HG03460 (cell line): Measurements from ENCODE around the gene PXDN.

Source experiments
- ATAC-seq: cut with Tn5 transposase; IDR thresholded peaks from one replicate; pipeline ENCODE4 v1.9.1; 2021; ENCODE audit not compliant: unreplicated experiment

Gene PXDN

DNA sequence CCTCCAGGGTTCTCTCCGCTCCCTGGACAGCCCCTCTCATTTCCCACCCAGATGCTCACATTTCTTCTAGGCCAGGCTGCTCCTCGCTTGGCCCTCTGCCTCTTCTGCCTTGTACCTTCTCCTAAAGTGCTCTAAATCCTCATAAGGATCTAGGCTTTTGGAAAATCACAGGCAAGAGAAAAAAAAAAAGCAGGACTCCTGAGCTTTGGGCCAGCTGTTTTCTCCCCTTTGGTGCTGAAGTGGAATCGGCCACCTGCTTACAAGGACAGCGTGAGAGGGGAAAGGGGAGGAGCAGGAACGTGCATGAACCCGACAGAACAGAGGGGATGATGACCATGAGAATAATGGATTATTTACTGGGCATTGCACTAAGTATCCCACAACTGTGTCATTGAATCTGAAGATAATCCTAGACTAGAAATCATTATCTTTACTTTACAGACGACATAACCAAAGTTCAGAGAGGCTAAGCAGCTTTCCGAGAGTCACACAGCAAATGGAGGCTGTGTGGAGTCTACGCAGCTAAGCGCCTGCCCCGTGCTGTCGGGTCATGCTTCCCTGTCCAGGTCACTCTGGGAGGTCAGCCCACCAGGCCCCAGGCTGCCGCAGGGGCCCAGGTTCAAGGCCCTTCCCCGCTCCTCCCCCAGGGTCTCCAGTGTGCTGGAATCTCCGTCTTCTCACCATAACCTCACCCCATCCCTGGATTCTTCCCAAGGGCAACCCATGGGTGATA, 141.9 kb downstream of the PXDN start:
- ATAC-seq: no peak

DNA sequence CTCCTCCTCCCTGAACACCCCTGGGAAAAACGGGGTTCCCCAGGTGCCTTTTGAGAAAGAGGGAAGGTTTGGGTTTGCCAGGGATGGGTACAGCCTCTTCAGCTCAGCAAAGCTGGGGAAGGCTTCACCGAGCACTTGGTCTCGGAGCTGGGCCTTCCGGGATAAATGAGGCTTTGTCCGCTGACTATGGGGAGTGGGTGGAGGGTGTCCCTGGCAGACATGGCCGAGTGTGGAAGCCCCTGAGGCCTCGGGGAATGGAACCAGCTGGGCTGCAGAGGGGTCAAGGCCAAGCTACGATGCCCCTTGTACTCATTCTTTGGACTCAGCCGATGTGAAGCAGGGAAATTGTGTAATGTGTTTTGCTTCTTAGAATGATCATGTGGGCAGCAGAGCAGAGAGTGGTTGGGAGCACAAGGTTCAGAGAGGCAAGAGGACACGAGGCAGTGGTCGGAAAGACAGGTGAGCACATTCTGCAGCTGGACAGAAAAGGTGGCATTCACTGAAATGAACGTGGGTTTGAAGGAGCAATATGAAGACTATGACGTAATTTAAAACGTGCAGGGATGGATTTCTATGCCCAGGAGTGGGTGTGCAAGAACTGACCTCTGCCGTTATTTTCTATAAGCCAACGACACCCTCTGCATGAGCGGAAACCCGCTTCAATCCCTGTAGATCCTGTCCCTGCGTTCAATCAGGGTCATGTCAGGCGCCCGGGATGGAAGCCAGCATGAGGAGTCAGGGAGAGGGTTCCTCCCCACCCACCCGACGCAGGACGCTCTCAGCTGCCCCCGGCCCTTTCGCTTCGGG, 142.6 kb downstream of the PXDN start:
- ATAC-seq: no peak

DNA sequence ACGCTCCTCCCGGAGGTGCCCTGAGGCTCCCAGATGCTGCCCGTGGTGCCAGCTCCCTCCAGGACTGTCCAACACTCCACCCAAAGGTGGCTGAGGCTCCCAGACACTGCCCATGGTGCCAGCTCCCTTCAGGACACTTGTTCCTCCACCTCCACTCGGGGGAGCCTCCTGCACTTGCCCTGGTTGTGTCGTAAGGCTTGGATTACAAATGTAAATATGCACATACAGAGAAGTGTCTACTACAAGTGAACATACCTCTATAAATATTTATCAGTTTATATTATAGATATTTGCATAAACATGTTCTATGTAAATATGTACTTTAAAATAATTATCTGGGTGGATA, 143.3 kb downstream of the PXDN start:
- no peak for ATAC-seq

DNA sequence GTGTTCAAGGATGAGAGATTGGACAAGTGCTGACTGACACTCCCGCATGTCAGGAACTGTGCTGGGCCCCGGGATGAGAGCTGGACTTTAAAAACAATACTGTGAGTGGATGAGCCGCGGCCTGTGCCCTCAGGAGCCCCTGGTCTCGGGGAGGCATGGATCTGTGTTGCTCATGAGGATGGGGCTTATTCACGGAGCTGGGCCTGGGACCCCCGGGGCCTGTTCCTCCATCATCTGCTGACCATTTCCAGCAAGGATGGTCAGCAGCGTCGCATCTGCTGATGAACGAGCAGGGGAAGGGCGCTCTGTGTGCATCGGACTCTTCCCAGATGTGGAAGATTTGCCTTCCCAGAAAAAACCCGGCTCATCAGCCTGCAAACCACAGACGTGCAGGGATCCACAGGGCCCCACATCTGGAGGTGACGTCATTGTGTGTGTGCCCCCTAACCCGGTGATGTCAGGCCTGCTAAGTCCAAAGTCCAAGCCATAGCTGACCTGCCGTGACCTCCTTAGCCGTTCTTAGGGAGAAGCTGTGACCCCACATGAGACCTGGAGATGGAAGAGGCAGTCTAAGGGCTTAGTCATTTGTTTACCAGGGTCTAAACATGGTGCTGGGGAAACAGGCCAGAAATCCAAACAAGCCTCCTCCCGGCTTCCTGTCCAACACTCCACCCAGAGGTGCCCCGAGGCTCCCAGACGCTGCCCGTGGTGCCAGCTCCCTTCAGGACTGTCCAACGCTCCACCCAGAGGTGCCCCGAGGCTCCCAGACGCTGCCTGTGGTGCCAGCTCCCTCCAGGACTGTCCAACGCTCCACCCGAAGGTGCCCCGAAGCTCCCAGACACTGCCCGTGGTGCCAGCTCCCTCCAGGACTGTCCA, 143.9 kb downstream of the PXDN start:
- no peak for ATAC-seq

DNA sequence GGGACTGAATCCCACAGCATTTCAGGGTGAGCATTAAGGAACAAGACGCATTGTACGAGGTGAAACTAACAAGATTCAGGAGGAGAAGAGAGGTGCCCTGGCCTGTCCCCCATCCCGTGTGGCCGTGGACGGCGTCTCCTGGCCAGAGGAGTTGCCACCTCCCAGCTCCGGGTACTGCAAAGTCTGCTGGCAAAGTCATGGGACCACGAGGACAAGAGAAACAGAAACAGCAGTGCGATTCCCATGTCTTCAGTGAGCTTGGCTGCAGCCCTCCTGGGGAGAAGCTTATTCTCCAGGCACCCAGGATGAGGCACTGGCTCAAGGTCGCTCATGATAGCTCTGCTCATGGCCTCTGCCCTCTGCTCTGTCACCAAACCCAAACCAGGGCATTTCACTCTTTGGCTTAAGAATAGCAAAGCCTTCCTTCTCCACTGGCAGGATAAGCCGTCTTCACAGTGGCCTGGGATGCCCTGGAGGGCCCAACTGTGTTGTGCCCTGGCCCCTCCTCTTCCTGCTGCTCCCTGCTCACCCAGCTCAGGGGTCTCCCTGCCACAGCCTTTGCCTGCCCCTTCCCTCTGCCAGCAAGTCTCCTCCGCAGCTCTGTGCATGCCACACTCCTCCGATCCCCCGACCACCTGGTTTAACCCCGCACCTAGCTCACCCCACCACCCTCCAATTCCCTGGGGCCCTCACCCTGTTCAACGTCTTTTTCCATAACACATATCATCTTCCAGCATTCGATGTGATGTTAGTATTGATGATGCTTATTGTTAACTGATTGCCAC, 144.8 kb downstream of the PXDN start:
- no peak for ATAC-seq

DNA sequence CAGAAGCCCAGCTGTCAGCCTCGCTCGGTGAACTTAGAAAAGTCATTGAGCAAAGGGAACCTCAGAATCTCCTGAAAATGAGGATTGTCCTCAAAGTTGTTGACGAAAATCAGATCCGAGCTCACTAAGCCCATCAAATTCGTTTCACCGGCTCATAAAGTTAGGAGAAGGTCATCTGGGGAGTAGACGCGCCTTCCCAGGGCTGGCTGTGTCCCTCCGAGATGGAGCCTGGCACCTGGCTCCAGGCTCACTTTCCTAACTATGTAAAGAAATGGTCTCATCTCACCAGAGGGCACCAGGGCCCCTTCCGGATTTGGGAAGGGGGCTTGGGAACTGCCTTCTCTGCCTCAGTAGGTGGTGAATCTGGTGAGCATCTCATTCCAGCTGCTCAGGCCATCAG, 145.5 kb downstream of the PXDN start:
- ATAC-seq: no peak

DNA sequence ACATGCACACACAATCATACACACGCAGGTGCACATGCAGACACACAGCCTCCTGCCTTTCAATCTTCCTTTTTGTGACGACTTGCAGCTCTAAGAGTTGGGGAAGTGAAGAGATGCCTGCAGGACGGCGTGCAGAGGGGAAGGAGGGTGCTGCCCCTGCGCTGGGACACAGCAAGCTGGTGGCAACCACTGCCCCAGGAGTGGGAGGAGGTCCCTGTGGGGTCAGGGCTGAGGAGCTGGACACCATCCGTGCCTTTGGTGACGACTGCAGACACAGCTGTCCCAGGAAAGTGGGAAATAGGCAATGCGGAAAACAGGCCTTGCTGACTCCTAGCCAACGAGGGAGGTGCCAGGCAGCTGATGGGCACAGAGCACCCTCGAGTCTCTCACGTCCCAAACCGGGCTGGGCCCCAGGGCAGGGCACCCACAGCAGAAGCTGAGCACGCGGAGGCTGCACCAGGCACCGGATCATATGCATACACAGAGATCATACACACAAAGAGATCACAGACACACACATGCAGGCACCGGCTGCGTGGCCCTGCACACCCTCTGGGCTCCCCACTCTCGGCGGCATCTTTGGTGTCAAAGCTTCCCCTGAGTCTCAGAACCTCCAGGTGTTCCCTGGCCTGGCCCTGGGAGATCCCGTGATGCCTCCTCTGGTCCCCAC, 146.1 kb downstream of the PXDN start:
- no peak for ATAC-seq

DNA sequence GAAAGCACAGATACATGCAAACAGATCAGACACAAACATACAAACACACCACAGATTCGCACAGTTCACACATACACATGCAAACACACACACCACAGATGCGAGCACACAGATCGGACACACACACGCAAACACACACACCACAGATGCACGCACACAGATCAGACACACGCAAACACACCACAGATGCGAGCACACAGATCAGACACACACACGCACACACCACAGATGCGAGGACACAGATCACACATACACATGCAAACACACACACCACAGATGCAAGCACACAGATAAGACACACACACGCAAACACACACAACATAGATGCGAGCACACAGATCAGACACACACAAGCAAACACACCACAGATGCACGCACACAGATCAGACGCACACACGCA, 149.0 kb downstream of the PXDN start:
- no peak for ATAC-seq

DNA sequence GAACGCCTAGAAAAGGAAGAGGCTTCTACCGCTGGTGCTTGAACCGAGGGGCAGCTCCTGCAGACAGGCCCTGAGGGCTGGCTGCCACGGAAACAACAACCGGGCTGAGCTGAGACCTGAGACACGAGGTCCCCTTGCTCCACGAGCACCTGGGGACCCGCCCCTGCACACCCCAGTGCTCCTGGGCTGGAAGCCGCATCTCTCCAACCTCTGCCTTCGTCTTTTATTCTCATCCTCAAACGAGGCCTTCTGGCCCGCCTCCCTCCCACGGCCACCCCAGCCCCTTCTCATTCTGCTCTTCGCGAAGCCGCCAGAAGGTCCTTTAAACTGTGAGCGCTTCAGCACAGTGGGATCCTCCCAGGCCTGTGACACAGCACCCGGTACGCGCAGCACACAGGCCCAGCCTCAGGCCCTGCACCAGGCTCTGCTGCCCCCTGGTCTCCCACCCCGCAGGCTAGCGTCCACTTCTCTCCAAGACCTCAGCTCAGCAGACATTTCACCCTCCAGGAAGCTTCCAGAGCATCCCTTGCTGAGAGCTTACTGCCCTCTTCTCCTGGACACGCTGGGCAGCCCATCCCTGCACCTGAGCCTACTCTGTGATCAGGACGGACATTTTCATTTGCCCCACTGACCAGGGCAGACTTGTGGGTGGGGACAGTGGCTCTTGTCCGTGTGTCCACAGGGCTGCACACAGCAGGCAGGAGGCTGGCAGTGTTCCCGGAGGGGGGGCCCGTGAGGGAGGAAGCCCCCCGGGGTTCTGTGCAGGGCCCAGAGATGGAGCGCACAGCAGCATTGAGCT, 149.7 kb downstream of the PXDN start:
- no peak for ATAC-seq

DNA sequence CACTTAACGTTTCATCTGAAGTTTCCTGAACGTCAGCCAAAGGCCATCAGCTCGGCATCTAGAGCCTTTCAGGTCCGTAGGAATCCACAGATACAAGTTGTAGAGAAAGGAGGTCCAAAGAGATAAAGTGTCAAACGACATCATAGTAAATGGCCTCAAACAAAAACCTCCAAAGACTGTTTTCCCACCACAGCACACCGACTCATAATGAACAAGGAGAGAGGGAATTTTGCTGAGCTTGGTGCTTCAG, 150.3 kb downstream of the PXDN start:
- no peak for ATAC-seq

DNA sequence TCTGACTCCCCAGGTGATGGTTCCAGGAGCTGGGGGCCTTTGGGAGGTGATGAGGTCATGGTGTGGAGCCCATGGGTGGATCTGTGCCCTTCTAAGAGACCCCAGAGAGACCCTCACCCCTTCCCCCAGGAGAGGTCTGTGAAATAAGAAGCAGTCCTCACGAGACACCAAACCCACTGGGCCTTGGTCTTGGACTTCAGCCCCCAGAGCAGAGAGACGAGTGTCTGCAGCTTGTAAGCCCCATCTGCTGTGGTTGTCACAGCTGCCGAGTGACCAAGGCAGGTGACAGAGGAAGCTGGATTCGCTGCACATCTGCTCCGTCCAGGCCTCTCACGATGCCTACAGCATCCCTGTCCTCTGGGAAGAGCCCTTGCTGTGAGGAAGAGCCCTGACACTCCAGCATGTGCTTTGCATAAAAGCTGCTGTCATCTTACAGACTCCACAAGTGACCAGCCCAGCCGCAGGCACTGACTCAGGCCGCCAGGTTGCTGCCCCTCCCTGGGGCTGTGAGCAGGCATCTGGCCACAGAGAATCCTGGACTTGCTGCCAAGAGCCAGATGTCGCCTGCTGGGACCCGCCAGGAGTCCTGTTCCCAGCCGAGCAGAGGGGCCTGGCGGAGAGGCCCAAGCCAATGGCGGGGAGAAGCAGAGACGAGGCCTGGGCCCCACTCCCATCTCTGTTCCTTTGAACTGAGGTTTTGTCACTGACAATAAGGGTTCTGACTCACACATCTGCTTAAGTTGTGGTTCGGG, 150.8 kb downstream of the PXDN start:
- ATAC-seq: no peak

DNA sequence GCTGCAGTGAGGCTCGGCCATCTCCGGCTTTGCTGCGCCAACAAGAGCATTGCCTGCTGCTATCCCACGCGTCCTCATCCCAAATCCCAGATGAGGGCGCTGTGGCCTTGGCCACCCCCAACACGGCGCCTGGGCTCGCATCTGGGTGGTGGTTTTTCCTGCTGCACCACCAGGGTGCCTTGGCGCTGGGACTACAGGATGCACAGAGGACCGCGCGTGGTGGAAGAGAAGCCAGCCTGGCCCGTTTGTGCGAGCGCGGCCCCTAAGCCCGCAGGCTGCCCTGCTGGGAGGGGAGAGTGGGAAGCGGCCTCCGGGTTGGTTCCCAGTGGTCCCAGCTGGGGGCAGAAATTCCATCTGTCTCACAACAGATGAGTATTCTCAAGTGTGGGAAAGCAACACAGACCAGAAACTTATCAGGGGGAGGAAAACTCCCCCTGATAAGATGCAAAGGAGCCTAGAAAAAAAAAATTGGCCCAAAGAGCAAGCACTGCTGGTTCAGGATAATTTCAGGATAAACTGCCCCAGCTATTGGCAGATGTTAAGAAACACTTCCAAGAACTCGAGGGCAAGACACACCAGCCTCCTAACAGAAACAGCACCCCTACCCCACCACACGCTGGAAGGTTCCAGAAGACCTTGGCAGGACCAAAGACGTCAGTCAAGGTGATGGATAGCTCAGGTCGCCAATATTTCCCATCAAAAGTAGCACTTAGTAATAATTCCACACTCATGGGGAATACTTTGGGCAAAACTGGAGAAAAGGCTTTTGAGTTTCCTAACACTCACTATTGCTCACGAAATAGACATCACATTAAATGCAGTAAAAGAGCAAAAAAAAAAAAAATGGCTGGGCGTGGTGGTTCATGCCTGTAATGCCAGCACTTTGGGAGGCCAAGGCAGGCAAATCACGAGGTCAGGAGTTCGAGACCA, 152.1 kb downstream of the PXDN start:
- no peak for ATAC-seq

DNA sequence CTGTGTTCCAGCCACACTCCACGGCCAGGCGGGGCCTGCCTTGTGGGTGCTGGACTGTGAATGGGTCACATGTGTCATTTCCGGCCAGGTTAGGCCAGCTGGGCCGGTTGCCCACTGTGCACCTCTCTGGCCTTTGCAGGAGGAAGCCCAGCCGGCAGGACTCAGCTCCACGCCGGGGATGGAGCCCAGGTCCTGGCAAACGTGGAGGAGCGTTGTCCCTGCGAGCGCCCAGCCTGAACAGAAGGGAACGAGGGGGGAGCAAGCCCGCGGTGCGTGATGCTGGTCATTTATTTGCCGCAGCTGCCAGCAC, 152.9 kb downstream of the PXDN start:
- ATAC-seq: no peak

DNA sequence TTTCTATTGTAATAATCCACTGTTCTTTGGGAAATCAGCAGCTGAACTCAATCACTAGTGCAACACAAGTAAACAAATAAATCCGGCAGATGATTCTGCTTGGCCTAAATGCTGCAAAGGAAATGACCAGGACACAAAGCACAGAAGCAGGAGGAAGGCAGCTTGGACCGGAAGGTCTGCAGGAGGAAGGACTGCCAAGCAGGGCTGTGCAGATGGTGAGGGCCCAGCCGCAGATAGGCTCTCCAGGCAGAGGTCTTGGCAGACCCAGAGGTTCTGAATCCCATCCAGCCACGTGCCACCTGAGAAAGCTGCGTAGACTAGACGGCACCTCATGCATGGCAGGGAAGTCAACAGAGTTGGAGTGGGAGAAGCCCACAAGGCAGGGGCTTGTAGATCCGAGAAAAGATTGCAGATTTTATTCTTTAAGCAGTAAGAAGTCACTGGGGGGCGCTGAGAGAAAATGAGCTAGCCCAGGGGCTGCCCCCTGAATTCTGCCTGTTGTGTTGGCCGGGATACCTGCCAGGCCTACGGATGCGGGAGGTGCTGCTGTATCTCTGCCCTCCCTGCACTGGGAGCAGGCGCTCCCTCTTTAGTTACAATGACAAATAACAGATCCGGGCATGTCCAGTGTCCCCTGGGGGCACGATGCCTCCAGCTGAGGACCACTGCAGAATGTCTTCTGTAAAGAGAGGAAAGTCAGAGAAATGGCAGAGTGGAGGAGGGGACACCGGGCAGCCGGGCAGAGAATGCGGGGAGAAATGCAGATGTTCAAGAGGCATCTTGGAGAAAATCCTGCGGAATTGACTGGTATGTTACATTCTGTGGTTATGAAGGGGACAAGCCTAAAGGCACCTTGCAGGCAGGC, 153.5 kb downstream of the PXDN start:
- ATAC-seq: no peak

DNA sequence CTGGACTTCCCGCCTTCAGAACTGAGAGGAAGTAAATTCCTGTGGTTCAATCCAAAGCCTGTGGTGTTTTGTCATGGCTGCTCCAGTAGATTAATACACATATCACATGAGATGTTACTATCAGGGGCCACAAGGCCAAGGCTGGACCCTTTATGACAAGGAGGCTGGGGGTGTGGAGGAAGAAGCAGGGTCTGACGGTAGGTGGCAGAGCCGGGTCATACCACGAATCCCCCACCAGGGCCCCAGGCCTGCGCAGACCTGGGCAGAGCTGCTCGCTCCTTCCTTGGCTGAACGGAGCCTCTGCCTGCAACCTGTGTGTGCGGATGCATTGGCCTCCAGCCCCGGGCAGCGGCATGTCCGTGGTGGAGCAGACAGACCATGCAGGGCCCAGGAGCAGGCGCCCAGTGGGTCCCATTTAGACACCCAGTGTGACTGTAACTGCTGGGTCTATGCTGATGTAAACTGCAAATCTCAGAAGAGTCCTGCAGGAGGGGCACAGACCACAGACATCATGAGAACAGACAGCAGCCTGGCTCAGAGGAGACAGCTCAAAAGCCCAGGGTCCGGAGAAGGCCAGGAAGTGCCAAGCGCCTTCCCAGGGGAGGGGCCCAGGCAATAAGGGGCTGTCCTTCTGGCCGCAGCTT, 155.2 kb downstream of the PXDN start:
- ATAC-seq: no peak

DNA sequence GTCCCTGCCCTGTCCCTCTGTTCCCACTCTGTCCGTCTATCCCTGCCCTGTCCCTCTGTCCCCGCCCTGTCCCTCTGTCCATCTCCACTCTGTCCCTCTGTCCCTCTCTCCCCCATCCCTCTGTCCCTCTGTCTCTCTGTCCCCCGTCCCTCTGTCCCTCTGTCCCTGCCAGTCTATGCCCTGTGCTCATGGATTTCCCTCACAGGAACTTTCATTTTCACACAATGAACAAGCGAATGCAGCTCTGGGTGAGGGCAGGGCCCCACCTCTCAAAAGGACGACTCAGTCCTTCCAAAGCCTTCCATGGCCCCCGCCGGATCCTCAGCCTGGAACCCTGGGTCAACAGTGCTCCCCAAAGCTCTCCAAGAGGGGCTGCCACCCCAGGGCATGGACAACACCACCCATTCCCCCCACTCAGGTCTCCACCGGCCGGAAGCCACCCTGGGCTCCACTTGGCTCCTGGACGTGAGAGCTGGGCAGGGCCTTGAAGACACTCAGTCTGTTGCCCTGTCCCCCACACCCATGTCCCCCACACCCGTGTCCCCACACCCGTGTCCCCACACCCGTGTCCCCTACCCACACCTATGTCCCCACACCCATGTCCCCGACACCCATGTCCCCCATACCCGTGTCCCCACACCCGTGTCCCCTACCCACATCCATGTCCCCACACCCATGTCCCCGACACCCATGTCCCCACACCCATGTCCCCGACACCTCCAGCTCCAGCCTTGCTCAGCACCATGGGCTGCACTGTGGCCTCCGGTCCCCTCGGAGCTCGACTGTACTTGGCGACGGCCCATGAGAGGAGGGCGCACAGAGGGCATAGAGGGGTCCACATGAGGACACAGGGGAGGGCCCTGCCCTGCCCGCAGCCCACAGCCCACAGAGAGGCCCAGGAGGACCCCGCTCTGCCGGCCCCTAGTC, 156.0 kb downstream of the PXDN start:
- no peak for ATAC-seq
